Vagina (tissue), 2 donors: ENCODE results near the gene SFXN3. TPM values are rescaled to one million over a fixed set of nuclear protein-coding genes. Genes with fewer than 3 reads are reported as not detected.

Experiments used
- DNase-seq, 2 donors: peaks; one replicate each; pipeline ENCODE4 v3.0.0-alpha.2; 2017; ENCODE audit errors: extremely low spot score in 2 of 2
- H3K27ac ChIP-seq: fragments of 200-600 bp; sonication (generic); one replicate; pipeline ENCODE4 v1.5.1; 2019
- H3K27me3 ChIP-seq: fragments of 200-600 bp; sonication (generic); one replicate; pipeline ENCODE4 v1.5.1; 2019
- H3K36me3 ChIP-seq, 2 donors: fragments of 200-600 bp; sonication (generic); one replicate each; pipeline ENCODE4 v1.5.1; 2017 to 2019
- H3K4me1 ChIP-seq: fragments of 200-600 bp; sonication (generic); one replicate; pipeline ENCODE4 v1.5.1; 2019
- H3K4me3 ChIP-seq, 2 donors: fragments of 200-600 bp; sonication (generic); 1 replicate in 1 of 2; 2 replicates in 1 of 2; pipeline ENCODE4 v1.5.1; 2016 to 2019
- H3K9me3 ChIP-seq: fragments of 200-600 bp; sonication (generic); one replicate; pipeline ENCODE4 v1.5.1; 2019
- CTCF ChIP-seq, 3 experiments: fragments of 450-650 bp in 2 of 3; fragments of 200-600 bp in 1 of 3; sonication (generic) in 1 of 3; IDR thresholded peaks; one replicate each; pipeline ENCODE4 v1.5.1; 2017 to 2019; ENCODE audit warnings: antibody characterized with exemption in 3 of 3, mild to moderate bottlenecking in 2 of 3, moderate library complexity in 2 of 3
- POLR2A ChIP-seq, 2 donors: fragments of 450-650 bp; IDR thresholded peaks; one replicate each; pipeline ENCODE4 v1.6.1; 2017; ENCODE audit warnings: antibody characterized with exemption in 2 of 2, mild to moderate bottlenecking in 2 of 2, moderate library complexity in 2 of 2
- POLR2AphosphoS5 ChIP-seq, 2 donors: sonication (generic); formaldehyde crosslinking; IDR thresholded peaks; one replicate each; pipeline ENCODE4 v1.9.0; 2017; ENCODE audit warnings: antibody characterized with exemption in 2 of 2, mild to moderate bottlenecking in 2 of 2, low read depth in 1 of 2; ENCODE audit not compliant: insufficient read depth in 1 of 2
- intact Hi-C: fragments of 100-400 bp; cut with DNase I; formaldehyde crosslinking; loops from one replicate; pipeline ENCODE4 v1.15.1; 2023
- total RNA-seq: library from RNA; depleted of rRNA; stranded (reverse); fragments of >200 nt; gene quantifications from one replicate; pipeline ENCODE4 v1.2.3, GENCODE V29; 2016

Gene SFXN3
- total RNA-seq, 1 donor from 2014 or later: 95.0 TPM

- H3K4me3 ChIP-seq: no peak overlapping the region
- no peak for TF ChIP-seq CTCF (IDR thresholded peaks at IDR 0.05)
- no peak for TF ChIP-seq POLR2A (IDR thresholded peaks at IDR 0.05)
- TF ChIP-seq POLR2AphosphoS5 (IDR thresholded peaks at IDR 0.05; ENCODE audit: insufficient read depth in 1 of 2, low read depth in 1 of 2): no peak
- no peaks in the 10 kb centered on the region for H3K9me3 ChIP-seq
- no peak overlapping the region for H3K27ac ChIP-seq
- H3K27me3 ChIP-seq: no peaks in the 10 kb centered on the region
- peaks cover 18% of the 10 kb centered on the region for H3K4me1 ChIP-seq
- H3K36me3 ChIP-seq: no peaks in the 10 kb centered on the region
- intact Hi-C loops: no loop called here
- DNase-seq: no peak
Observed at GRCh38 chr10:101014966-101015581, 16.0 kb upstream of the SFXN3 start.

- no peaks in the 10 kb centered on the region for H3K27me3 ChIP-seq
- H3K9me3 ChIP-seq: no peaks in the 10 kb centered on the region
- TF ChIP-seq POLR2A (IDR thresholded peaks at IDR 0.05) (no peak), POLR2AphosphoS5 (IDR thresholded peaks at IDR 0.05; ENCODE audit: insufficient read depth in 1 of 2, low read depth in 1 of 2) (no peak), CTCF (IDR thresholded peaks at IDR 0.05) (no peak)
- no peak overlapping the region for H3K4me3 ChIP-seq
- no peak for DNase-seq
- peaks cover 18% of the 10 kb centered on the region for H3K4me1 ChIP-seq
- no peaks in the 10 kb centered on the region for H3K36me3 ChIP-seq
- intact Hi-C loops: no loop called here
- H3K27ac ChIP-seq: no peak overlapping the region
Observed at GRCh38 chr10:101015582-101015973, 15.5 kb upstream of the SFXN3 start.

GRCh38 chr10:101016814-101017213 lies 14.2 kb upstream of the SFXN3 start:
- no peak for TF ChIP-seq CTCF (IDR thresholded peaks at IDR 0.05)
- no peak for TF ChIP-seq POLR2AphosphoS5 (IDR thresholded peaks at IDR 0.05; ENCODE audit: insufficient read depth in 1 of 2, low read depth in 1 of 2)
- TF ChIP-seq POLR2A (IDR thresholded peaks at IDR 0.05): no peak
- Histone ChIP-seq H3K4me3 (no peak overlapping the region), H3K27me3 (no peaks in the 10 kb centered on the region), H3K27ac (no peak overlapping the region), H3K4me1 (peaks cover 18% of the 10 kb centered on the region), H3K36me3 (no peaks in the 10 kb centered on the region), H3K9me3 (no peaks in the 10 kb centered on the region)
- no peak for DNase-seq
- intact Hi-C loops: no loop called here

DNA sequence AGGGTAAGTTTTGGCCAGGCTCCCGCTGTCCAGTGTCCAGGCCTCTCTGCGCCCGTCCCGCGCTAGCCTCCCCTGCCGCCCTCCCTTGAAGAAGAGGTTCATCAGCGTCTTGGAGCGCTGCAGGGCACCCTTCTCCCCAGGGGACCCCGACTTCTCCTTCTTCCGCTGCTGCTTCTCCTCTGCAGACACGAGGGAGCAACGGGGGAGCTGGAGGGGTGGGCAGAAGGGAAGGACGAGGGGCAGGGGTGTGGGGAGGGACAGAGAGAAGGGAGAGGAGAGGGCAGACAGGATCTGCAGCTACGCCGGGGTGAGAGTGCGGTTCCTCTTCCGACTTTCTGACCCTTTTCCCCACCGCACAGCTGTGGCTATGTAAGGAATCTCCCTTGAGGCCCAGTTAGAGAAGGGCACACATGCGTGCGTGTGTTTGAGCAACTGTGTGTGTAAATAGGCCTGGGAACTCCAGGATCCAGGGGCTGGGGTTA lies 12.9 kb upstream of the SFXN3 start:
- no peaks in the 10 kb centered on the region for H3K36me3 ChIP-seq
- no peaks in the 10 kb centered on the region for H3K9me3 ChIP-seq
- TF ChIP-seq CTCF (IDR thresholded peaks at IDR 0.05) (no peak), POLR2AphosphoS5 (IDR thresholded peaks at IDR 0.05; ENCODE audit: insufficient read depth in 1 of 2, low read depth in 1 of 2) (no peak), POLR2A (IDR thresholded peaks at IDR 0.05) (no peak)
- H3K27me3 ChIP-seq: no peaks in the 10 kb centered on the region
- DNase-seq: no peak
- intact Hi-C loops: no loop called here
- H3K4me1 ChIP-seq: peaks cover 11% of the 10 kb centered on the region
- no peak overlapping the region for H3K4me3 ChIP-seq
- H3K27ac ChIP-seq: no peak overlapping the region

DNA sequence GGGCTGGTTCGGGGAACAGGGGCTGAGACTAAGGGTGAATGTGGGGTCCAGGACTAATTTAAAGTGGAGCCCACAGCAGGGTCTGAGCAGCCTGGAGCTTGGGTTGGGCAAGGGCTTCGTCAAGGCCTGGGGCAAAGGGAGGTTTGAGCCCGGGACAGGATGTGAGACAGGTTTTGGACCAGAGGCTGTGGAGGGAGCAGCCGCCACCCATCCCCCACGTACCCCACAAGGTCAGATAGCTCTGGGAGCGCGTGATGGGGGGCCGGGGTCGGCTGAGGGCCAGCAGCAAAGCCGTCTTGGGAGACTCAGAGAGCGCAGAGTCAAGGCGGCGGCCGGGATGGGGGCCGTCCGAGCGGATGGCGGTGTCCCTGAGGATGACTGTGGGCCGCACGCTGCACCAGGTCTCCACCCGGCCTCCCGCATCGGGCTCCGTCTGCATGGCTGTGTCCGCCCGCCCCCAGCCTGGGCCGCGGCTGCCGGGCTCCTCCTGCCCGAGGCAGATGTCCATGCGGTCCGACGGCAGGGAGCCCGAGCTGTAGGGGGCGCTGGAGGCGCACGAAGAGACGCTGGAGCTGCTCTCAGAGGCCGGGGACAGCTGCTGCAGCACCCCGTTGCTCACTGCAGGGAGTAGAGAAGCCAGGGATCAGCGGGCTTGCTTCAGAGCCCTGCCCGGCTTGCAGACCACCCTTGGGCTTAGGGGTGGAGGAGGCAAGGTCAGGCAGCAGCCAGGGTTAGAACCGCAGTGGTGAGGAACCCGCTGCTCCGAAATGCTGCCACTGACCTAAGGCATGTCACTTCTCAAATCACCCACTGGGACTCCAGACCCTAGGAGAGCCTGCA lies 12.2 kb upstream of the SFXN3 start:
- Histone ChIP-seq H3K27ac (no peak overlapping the region), H3K9me3 (no peaks in the 10 kb centered on the region), H3K27me3 (no peaks in the 10 kb centered on the region), H3K4me3 (no peak overlapping the region), H3K4me1 (peaks cover 7% of the 10 kb centered on the region), H3K36me3 (no peaks in the 10 kb centered on the region)
- TF ChIP-seq CTCF (IDR thresholded peaks at IDR 0.05) (peak in 2 of 3 experiments; percentile 30 to 36), POLR2AphosphoS5 (IDR thresholded peaks at IDR 0.05; ENCODE audit: insufficient read depth in 1 of 2, low read depth in 1 of 2) (no peak)
- intact Hi-C loops: no loop called here
- no peak for DNase-seq
